HepG2 (cell line): Measurements from ENCODE around the gene COPS7A. TPM values are rescaled to one million over a fixed set of nuclear protein-coding genes. Genes with fewer than 3 reads are reported as not detected.

ENCODE experiments used
- EP300 ChIP-seq, 3 experiments: sonication (generic) in 1 of 3; formaldehyde crosslinking in 1 of 3; IDR thresholded peaks; 2 replicates each; pipeline versions ENCODE4 v1.5.1 to v1.6.1; 2011 to 2020; ENCODE audit warnings: low read depth in 2 of 3, low read length in 2 of 3, borderline replicate concordance in 1 of 3, improper control_type of control experiment in 1 of 3, mild to moderate bottlenecking in 1 of 3, missing genetic modification reagents in 1 of 3, moderate library complexity in 1 of 3
- KDM2A ChIP-seq: sonication (generic); formaldehyde crosslinking; IDR thresholded peaks from 2 replicates; pipeline ENCODE4 v1.4.0; 2020; ENCODE audit warnings: low read depth, missing genetic modification reagents, borderline replicate concordance
- MATR3 ChIP-seq: sonication (generic); formaldehyde crosslinking; IDR thresholded peaks from 2 replicates; pipeline ENCODE4 v1.4.0; 2020; ENCODE audit warnings: missing genetic modification reagents
- NAIF1 ChIP-seq: sonication (generic); formaldehyde crosslinking; IDR thresholded peaks from 2 replicates; pipeline ENCODE4 v1.5.0; 2020; ENCODE audit warnings: mild to moderate bottlenecking, missing genetic modification reagents, borderline replicate concordance
- REPIN1 ChIP-seq: sonication (generic); formaldehyde crosslinking; IDR thresholded peaks from 2 replicates; pipeline ENCODE4 v1.8.0; 2022; ENCODE audit warnings: missing genetic modification reagents, low read depth, mild to moderate bottlenecking, borderline replicate concordance
- SNAPC2 ChIP-seq: sonication (generic); formaldehyde crosslinking; IDR thresholded peaks from 2 replicates; pipeline ENCODE4 v1.8.1; 2022; ENCODE audit warnings: mild to moderate bottlenecking, missing genetic modification reagents
- ZFP41 ChIP-seq: sonication (generic); formaldehyde crosslinking; IDR thresholded peaks from 2 replicates; pipeline ENCODE4 v1.4.0; 2020; ENCODE audit warnings: mild to moderate bottlenecking, missing genetic modification reagents, borderline replicate concordance
- ZMYM3 ChIP-seq: sonication (generic); formaldehyde crosslinking; IDR thresholded peaks from 2 replicates; pipeline ENCODE4 v1.5.1; 2020; ENCODE audit warnings: mild to moderate bottlenecking, missing genetic modification reagents
- ZNF12 ChIP-seq: sonication (generic); formaldehyde crosslinking; IDR thresholded peaks from 2 replicates; pipeline ENCODE4 v1.5.0; 2020; ENCODE audit warnings: missing genetic modification reagents
- ZNF143 ChIP-seq: sonication (generic); formaldehyde crosslinking; IDR thresholded peaks from 2 replicates; pipeline ENCODE4 v1.4.0; 2020; ENCODE audit warnings: missing genetic modification reagents
- ZNF720 ChIP-seq: sonication (generic); formaldehyde crosslinking; IDR thresholded peaks from 2 replicates; pipeline ENCODE4 v1.4.0; 2020; ENCODE audit warnings: missing genetic modification reagents
- polyA plus RNA-seq, 8 experiments: library from polyadenylated mRNA; depleted of rRNA in 3 of 8; stranded (reverse) in 7 of 8; unstranded in 1 of 8; fragments of >200 nt; fragmentation: Illumina TruSeq in 4 of 8; extraction: Trizol in 4 of 8; gene quantifications; 2 replicates each; pipeline versions ENCODE4 v1.2.1 to v1.2.3, GENCODE V29; 2011 to 2016; ENCODE audit warnings: low read depth in 4 of 8, missing spikeins in 1 of 8, mixed read lengths in 1 of 8; ENCODE audit not compliant: insufficient read depth in 1 of 8
- total RNA-seq, 5 experiments: library from RNA; depleted of rRNA; stranded (reverse); fragments of >200 nt; fragmentation: Illumina TruSeq; extraction: Trizol; gene quantifications; 2 replicates each; pipeline ENCODE4 v1.2.3, GENCODE V29; 2016; ENCODE audit warnings: low read depth in 1 of 5
- TF ChIP-seq, protein P1 (sequence below): sonication (generic); formaldehyde crosslinking; IDR thresholded peaks from 2 replicates; pipeline ENCODE4 v1.4.0; 2020; ENCODE audit warnings: missing genetic modification reagents
- TF ChIP-seq, protein P2 (sequence below): IDR thresholded peaks from 2 replicates; pipeline ENCODE4 v1.6.1; 2016; ENCODE audit warnings: mild to moderate bottlenecking, missing biosample characterization, missing genetic modification reagents
- TF ChIP-seq, protein P3 (sequence below): sonication (generic); formaldehyde crosslinking; IDR thresholded peaks from 2 replicates; pipeline ENCODE4 v1.4.0; 2020; ENCODE audit warnings: missing genetic modification reagents, borderline replicate concordance
- TF ChIP-seq, protein P4 (sequence below): sonication (generic); formaldehyde crosslinking; IDR thresholded peaks from 2 replicates; pipeline ENCODE4 v1.5.0; 2020; ENCODE audit warnings: mild to moderate bottlenecking, missing genetic modification reagents, moderate library complexity
- TF ChIP-seq, protein P5 (sequence below): IDR thresholded peaks from 2 replicates; pipeline ENCODE4 v1.6.1; 2016

The COPS7A gene
- total and polyA plus RNA-seq, 2 of the 13 experiments (the other 11 are each of a cell fraction or from before 2014, with no cell fraction given) = 40.0 to 73.6 TPM

DNA sequence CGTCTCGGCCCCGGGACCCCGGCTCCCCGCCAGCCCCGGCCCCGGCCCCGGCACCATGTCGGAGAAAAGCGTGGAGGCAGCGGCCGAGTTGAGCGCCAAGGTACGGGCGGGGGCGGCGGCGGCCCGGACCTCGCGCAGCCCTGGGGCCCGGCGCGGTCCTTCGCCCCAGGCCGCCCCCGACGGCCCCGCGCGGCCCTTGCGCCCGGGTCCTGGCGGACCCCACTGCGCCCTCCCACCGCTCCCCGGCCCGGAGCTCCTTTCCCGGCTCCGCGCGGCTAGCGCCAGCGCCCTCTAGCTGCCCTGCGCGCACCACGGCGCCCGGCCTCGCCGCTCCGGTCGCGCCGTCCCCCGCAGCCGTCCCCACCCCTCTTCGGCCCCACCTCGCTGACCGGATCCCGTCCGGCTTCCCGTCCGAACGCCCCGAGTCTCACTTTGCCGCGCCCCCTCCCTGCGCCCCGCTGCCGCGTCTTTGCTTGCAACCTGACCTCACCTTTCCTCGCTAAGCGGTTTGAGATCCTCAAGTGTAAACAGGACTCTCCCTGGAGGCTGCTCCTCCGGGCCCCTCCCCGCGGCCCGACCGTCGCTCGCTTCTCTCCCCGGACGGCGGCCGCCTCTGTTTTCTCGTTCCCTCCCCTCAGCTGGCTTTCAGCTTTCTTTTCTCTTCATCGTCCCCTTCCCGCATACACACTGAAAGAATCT lies 43.0 kb downstream of the COPS7A start (continued):
- TF ChIP-seq, protein P1, sequence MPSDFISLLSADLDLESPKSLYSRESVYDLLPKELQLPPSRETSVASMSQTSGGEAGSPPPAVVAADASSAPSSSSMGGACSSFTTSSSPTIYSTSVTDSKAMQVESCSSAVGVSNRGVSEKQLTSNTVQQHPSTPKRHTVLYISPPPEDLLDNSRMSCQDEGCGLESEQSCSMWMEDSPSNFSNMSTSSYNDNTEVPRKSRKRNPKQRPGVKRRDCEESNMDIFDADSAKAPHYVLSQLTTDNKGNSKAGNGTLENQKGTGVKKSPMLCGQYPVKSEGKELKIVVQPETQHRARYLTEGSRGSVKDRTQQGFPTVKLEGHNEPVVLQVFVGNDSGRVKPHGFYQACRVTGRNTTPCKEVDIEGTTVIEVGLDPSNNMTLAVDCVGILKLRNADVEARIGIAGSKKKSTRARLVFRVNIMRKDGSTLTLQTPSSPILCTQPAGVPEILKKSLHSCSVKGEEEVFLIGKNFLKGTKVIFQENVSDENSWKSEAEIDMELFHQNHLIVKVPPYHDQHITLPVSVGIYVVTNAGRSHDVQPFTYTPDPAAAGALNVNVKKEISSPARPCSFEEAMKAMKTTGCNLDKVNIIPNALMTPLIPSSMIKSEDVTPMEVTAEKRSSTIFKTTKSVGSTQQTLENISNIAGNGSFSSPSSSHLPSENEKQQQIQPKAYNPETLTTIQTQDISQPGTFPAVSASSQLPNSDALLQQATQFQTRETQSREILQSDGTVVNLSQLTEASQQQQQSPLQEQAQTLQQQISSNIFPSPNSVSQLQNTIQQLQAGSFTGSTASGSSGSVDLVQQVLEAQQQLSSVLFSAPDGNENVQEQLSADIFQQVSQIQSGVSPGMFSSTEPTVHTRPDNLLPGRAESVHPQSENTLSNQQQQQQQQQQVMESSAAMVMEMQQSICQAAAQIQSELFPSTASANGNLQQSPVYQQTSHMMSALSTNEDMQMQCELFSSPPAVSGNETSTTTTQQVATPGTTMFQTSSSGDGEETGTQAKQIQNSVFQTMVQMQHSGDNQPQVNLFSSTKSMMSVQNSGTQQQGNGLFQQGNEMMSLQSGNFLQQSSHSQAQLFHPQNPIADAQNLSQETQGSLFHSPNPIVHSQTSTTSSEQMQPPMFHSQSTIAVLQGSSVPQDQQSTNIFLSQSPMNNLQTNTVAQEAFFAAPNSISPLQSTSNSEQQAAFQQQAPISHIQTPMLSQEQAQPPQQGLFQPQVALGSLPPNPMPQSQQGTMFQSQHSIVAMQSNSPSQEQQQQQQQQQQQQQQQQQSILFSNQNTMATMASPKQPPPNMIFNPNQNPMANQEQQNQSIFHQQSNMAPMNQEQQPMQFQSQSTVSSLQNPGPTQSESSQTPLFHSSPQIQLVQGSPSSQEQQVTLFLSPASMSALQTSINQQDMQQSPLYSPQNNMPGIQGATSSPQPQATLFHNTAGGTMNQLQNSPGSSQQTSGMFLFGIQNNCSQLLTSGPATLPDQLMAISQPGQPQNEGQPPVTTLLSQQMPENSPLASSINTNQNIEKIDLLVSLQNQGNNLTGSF = no peak
- TF ChIP-seq KDM2A (CRISPR knock-in tag) (no peak), SNAPC2 (no peak), REPIN1 (CRISPR knock-in tag) (no peak), MATR3 (CRISPR knock-in tag) (no peak), ZNF12 (CRISPR knock-in tag) (no peak), ZMYM3 (no peak), ZFP41 (CRISPR knock-in tag) (no peak), ZNF720 (CRISPR knock-in tag) (no peak), NAIF1 (CRISPR knock-in tag) (no peak), EP300 (IDR thresholded peaks at IDR 0.05; ENCODE audit: low read depth in 2 of 2, low read length in 2 of 2) (no peak), EP300 (CRISPR knock-in tag; IDR thresholded peaks at IDR 0.05; ENCODE audit: borderline replicate concordance) (no peak), ZNF143 (CRISPR knock-in tag) (no peak)
- TF ChIP-seq, protein P2, sequence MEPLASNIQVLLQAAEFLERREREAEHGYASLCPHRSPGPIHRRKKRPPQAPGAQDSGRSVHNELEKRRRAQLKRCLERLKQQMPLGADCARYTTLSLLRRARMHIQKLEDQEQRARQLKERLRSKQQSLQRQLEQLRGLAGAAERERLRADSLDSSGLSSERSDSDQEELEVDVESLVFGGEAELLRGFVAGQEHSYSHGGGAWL = no peak
- TF ChIP-seq, protein P3, sequence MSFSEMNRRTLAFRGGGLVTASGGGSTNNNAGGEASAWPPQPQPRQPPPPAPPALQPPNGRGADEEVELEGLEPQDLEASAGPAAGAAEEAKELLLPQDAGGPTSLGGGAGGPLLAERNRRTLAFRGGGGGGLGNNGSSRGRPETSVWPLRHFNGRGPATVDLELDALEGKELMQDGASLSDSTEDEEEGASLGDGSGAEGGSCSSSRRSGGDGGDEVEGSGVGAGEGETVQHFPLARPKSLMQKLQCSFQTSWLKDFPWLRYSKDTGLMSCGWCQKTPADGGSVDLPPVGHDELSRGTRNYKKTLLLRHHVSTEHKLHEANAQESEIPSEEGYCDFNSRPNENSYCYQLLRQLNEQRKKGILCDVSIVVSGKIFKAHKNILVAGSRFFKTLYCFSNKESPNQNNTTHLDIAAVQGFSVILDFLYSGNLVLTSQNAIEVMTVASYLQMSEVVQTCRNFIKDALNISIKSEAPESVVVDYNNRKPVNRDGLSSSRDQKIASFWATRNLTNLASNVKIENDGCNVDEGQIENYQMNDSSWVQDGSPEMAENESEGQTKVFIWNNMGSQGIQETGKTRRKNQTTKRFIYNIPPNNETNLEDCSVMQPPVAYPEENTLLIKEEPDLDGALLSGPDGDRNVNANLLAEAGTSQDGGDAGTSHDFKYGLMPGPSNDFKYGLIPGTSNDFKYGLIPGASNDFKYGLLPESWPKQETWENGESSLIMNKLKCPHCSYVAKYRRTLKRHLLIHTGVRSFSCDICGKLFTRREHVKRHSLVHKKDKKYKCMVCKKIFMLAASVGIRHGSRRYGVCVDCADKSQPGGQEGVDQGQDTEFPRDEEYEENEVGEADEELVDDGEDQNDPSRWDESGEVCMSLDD (CRISPR knock-in tag) = no peak
- TF ChIP-seq, protein P4, sequence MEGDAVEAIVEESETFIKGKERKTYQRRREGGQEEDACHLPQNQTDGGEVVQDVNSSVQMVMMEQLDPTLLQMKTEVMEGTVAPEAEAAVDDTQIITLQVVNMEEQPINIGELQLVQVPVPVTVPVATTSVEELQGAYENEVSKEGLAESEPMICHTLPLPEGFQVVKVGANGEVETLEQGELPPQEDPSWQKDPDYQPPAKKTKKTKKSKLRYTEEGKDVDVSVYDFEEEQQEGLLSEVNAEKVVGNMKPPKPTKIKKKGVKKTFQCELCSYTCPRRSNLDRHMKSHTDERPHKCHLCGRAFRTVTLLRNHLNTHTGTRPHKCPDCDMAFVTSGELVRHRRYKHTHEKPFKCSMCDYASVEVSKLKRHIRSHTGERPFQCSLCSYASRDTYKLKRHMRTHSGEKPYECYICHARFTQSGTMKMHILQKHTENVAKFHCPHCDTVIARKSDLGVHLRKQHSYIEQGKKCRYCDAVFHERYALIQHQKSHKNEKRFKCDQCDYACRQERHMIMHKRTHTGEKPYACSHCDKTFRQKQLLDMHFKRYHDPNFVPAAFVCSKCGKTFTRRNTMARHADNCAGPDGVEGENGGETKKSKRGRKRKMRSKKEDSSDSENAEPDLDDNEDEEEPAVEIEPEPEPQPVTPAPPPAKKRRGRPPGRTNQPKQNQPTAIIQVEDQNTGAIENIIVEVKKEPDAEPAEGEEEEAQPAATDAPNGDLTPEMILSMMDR (CRISPR knock-in tag) = peak; percentile 66
- TF ChIP-seq, protein P5, sequence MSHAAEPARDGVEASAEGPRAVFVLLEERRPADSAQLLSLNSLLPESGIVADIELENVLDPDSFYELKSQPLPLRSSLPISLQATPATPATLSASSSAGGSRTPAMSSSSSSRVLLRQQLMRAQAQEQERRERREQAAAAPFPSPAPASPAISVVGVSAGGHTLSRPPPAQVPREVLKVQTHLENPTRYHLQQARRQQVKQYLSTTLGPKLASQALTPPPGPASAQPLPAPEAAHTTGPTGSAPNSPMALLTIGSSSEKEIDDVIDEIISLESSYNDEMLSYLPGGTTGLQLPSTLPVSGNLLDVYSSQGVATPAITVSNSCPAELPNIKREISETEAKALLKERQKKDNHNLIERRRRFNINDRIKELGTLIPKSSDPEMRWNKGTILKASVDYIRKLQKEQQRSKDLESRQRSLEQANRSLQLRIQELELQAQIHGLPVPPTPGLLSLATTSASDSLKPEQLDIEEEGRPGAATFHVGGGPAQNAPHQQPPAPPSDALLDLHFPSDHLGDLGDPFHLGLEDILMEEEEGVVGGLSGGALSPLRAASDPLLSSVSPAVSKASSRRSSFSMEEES (CRISPR knock-in tag) = no peak
